ENCODE measurements around the gene FGD6. TPM values are rescaled to one million over a fixed set of nuclear protein-coding genes. Genes with fewer than 3 reads are reported as not detected.

Gene FGD6
- total RNA-seq, 6 donors from 2014 or later = 14.7 to 36.1 (median 20.2) TPM

GRCh38 chr12:95116773-95117172, 100.5 kb downstream of the FGD6 start:
- peaks cover 0 to 12% (median 7%) of the 10 kb centered on the region in 4 donors for H3K36me3 ChIP-seq
- WGBS, 2 donors = 53 to 72% methylated on average over 3 of the region's 3 CpGs
- no peaks in the 10 kb centered on the region for H3K27me3 ChIP-seq
- TF ChIP-seq EP300 (IDR thresholded peaks at IDR 0.05) = no peak
- TF ChIP-seq POLR2A (IDR thresholded peaks at IDR 0.05) = no peak
- no peak for DNase-seq
- peaks cover 17 to 25% (median 24%) of the 10 kb centered on the region in 4 donors for H3K4me1 ChIP-seq
- H3K9me3 ChIP-seq = no peaks in the 10 kb centered on the region
- peak overlapping the region in 2 of 4 donors; percentile 45 to 71 for H3K27ac ChIP-seq
- ATAC-seq (ENCODE audit: low FRiP score in 2 of 2) = no peak
- no peak overlapping the region for H3K4me3 ChIP-seq

GRCh38 chr12:95116341-95116740, 100.9 kb downstream of the FGD6 start:
- ATAC-seq (ENCODE audit: low FRiP score in 2 of 2) (no peak), DNase-seq (no peak)
- H3K9me3 ChIP-seq = no peaks in the 10 kb centered on the region
- no peak for TF ChIP-seq POLR2AphosphoS5 (IDR thresholded peaks at IDR 0.05)
- peaks cover 17 to 25% (median 24%) of the 10 kb centered on the region in 4 donors for H3K4me1 ChIP-seq
- peaks cover 0 to 15% (median 9%) of the 10 kb centered on the region in 4 donors for H3K36me3 ChIP-seq
- H3K4me3 ChIP-seq = no peak overlapping the region
- H3K27ac ChIP-seq = no peak overlapping the region
- 51 to 59% methylated on average over 4 of the region's 4 CpGs for WGBS, 2 donors
- H3K27me3 ChIP-seq = no peaks in the 10 kb centered on the region

- no peak overlapping the region for H3K4me3 ChIP-seq
- DNase-seq (no peak), ATAC-seq (ENCODE audit: low FRiP score in 2 of 2) (no peak)
- H3K27ac ChIP-seq = no peak overlapping the region
- peaks cover 17 to 25% (median 24%) of the 10 kb centered on the region in 4 donors for H3K4me1 ChIP-seq
- 69 to 78% methylated on average over 7 of the region's 7 CpGs for WGBS, 2 donors
- no peaks in the 10 kb centered on the region for H3K9me3 ChIP-seq
- no peak for TF ChIP-seq CTCF (IDR thresholded peaks at IDR 0.05)
- TF ChIP-seq POLR2AphosphoS5 (IDR thresholded peaks at IDR 0.05) = no peak
- TF ChIP-seq POLR2A (IDR thresholded peaks at IDR 0.05) = no peak
- TF ChIP-seq EP300 (IDR thresholded peaks at IDR 0.05) = no peak
- peaks cover 0 to 19% (median 11%) of the 10 kb centered on the region in 4 donors for H3K36me3 ChIP-seq
- H3K27me3 ChIP-seq = no peaks in the 10 kb centered on the region
These were observed 101.6 kb downstream of the FGD6 start for GRCh38 chr12:95115641-95116040.

DNA sequence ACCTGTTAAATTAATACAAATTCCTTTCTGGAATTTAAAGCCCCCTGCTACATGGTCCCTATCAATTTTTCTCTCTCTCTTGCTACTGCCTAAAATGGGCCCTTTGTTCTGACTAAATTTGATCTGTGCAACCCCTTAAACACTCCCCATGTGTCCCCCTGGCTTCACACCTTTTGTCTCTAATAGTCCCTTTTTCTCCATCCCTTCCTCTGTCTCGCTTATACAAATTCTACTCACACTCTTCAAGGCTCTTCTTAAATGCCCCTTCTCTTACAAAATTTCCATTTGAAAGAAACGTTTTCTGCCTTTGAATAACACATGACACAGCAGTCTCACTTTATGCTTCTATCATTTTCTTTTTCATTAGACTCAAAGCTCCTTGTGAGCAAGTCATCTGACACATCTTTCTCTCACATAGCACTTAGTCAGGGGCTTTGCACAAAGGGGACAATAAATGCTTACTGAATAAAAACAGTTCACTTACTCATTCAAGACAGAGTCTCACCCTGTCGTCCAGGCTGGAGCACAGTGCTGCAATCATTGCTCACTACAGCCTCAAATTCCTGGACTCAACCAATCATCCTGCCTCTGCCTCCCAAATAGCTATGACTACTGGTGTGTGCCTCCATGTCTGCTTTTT, 102.4 kb downstream of the FGD6 start:
- DNase-seq = no peak
- WGBS, 2 donors = 75 to 80% methylated on average over 3 of the region's 3 CpGs
- no peak overlapping the region for H3K27ac ChIP-seq
- no peak for ATAC-seq (ENCODE audit: low FRiP score in 2 of 2)
- H3K36me3 ChIP-seq = peaks cover 0 to 19% (median 11%) of the 10 kb centered on the region in 4 donors
- H3K27me3 ChIP-seq = no peaks in the 10 kb centered on the region
- H3K9me3 ChIP-seq = no peaks in the 10 kb centered on the region
- no peak overlapping the region for H3K4me3 ChIP-seq
- no peak for TF ChIP-seq POLR2AphosphoS5 (IDR thresholded peaks at IDR 0.05)
- TF ChIP-seq POLR2A (IDR thresholded peaks at IDR 0.05) = no peak
- no peak for TF ChIP-seq EP300 (IDR thresholded peaks at IDR 0.05)
- TF ChIP-seq CTCF (IDR thresholded peaks at IDR 0.05) = no peak
- H3K4me1 ChIP-seq = peaks cover 17 to 25% (median 24%) of the 10 kb centered on the region in 4 donors

- Histone ChIP-seq H3K4me1 (no peaks in the 10 kb centered on the region), H3K4me3 (no peak overlapping the region), H3K27ac (no peak overlapping the region), H3K9me3 (no peaks in the 10 kb centered on the region), H3K36me3 (peaks cover 2 to 59% (median 26%) of the 10 kb centered on the region in 4 donors), H3K27me3 (no peaks in the 10 kb centered on the region)
- no peak for DNase-seq
- TF ChIP-seq POLR2A (IDR thresholded peaks at IDR 0.05) (no peak), CTCF (IDR thresholded peaks at IDR 0.05) (no peak), POLR2AphosphoS5 (IDR thresholded peaks at IDR 0.05) (no peak)
- ATAC-seq (ENCODE audit: low FRiP score in 2 of 2) = no peak
- 76 to 77% methylated on average over 7 of the region's 7 CpGs for WGBS, 2 donors
These were observed 109.9 kb downstream of the FGD6 start for GRCh38 chr12:95107362-95107761.

DNA sequence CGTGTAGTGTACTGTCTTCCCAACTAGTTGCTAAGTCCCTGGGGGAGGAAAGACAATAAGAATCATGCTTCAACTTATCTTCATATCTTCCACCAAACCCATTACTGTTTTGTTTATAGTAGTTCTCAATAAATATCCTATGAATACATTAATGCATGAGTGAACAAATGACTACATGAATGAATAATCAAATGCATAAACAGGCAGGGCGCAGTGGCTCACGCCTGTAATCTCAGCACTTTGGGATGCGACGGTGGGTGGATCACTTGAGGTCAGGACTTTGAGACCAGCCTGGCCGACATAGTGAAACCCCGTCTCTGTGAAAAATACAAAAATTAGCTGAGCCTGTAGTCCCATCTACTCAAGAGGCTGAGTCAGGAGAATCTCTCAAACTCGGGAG, 111.7 kb downstream of the FGD6 start:
- Histone ChIP-seq H3K36me3 (peaks cover 2 to 63% (median 18%) of the 10 kb centered on the region in 4 donors), H3K27ac (no peak overlapping the region), H3K4me1 (no peaks in the 10 kb centered on the region), H3K4me3 (no peak overlapping the region), H3K9me3 (no peaks in the 10 kb centered on the region), H3K27me3 (no peaks in the 10 kb centered on the region)
- DNase-seq = no peak
- WGBS, 2 donors = 90% methylated on average over 8 of the region's 8 CpGs
- TF ChIP-seq POLR2AphosphoS5 (IDR thresholded peaks at IDR 0.05) = no peak
- no peak for TF ChIP-seq CTCF (IDR thresholded peaks at IDR 0.05)
- no peak for TF ChIP-seq POLR2A (IDR thresholded peaks at IDR 0.05)
- no peak for TF ChIP-seq EP300 (IDR thresholded peaks at IDR 0.05)
- ATAC-seq (ENCODE audit: low FRiP score in 2 of 2) = no peak

Data from upper lobe of left lung (tissue), 6 donors.